Osteoblast (primary cell): Measurements from ENCODE around the gene SMARCA2. TPM values are rescaled to one million over a fixed set of nuclear protein-coding genes. Genes with fewer than 3 reads are reported as not detected.

ENCODE experiments used
- DNase-seq: peaks from one replicate; pipeline ENCODE4 v3.0.0; 2011; ENCODE audit warnings: low spot score, mixed read lengths; ENCODE audit not compliant: insufficient read length; ENCODE audit errors: missing footprints
- H2AFZ ChIP-seq: 2 replicates; pipeline ENCODE4 v1.6.0; 2011; ENCODE audit warnings: mild to moderate bottlenecking, low read length
- H3K27ac ChIP-seq: 2 replicates; pipeline ENCODE4 v1.5.1; 2011; ENCODE audit warnings: mild to moderate bottlenecking, low read depth, low read length, moderate library complexity
- H3K27me3 ChIP-seq: 2 replicates; pipeline ENCODE4 v1.6.0; 2012; ENCODE audit warnings: mild to moderate bottlenecking, control low read depth, inconsistent platforms, low read length, moderate library complexity; ENCODE audit not compliant: insufficient read depth
- H3K36me3 ChIP-seq: 2 replicates; pipeline ENCODE4 v1.5.1; 2011; ENCODE audit warnings: mild to moderate bottlenecking, low read length, control low read depth, moderate library complexity; ENCODE audit not compliant: insufficient read depth
- H3K4me1 ChIP-seq: 2 replicates; pipeline ENCODE4 v1.5.1; 2011; ENCODE audit warnings: mild to moderate bottlenecking, low read length, control low read depth, moderate library complexity; ENCODE audit not compliant: insufficient read depth
- H3K4me2 ChIP-seq: 2 replicates; pipeline ENCODE4 v1.6.0; 2011; ENCODE audit warnings: mild to moderate bottlenecking, low read length; ENCODE audit not compliant: insufficient read depth
- H3K4me3 ChIP-seq: fragments of 200-600 bp; sonication (generic); 3 replicates; pipeline ENCODE4 v1.5.1; 2012; ENCODE audit warnings: mild to moderate bottlenecking, low read length, inconsistent platforms; ENCODE audit not compliant: insufficient read depth
- H3K79me2 ChIP-seq: 2 replicates; pipeline ENCODE4 v1.6.0; 2012; ENCODE audit warnings: mild to moderate bottlenecking, low read length, control low read depth, inconsistent platforms; ENCODE audit not compliant: insufficient read depth
- H3K9me3 ChIP-seq: 2 replicates; pipeline ENCODE4 v1.5.1; 2011; ENCODE audit warnings: low read depth, low read length, control low read depth
- H4K20me1 ChIP-seq: 2 replicates; pipeline ENCODE4 v1.6.0; 2012; ENCODE audit warnings: mild to moderate bottlenecking, low read length, control low read depth; ENCODE audit not compliant: insufficient read depth
- total RNA-seq: library from RNA; depleted of rRNA; stranded (reverse); fragments of >200 nt; gene quantifications from 2 replicates; pipeline ENCODE4 v1.2.3, GENCODE V29; 2012
- TF ChIP-seq, protein P1 (sequence below): IDR thresholded peaks from 2 replicates; pipeline ENCODE4 v1.5.1; 2011; ENCODE audit warnings: mild to moderate bottlenecking, low read depth, low read length, moderate library complexity; ENCODE audit errors: extremely low read depth

The SMARCA2 gene
- total RNA-seq, 1 donor = 101 TPM

DNA sequence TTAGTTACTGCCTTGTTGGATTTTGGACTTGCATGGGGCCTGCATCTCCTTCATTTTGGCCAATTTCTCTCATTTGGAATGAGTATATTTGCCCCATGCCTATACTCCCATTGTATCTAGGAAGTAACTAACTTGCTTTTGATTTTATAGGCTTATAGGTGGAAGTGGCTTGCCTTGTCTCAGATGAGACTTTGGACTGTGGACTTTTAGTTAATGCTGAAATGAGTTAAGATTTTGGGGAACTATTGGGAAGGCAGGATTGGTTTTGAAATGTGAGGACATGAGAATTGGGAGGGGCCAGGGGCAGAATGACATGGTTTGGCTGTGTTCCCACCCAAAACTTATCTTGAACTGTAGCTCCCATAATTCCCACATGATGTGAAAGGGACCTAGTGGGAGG lies 42.5 kb upstream of the SMARCA2 start:
- H3K36me3 ChIP-seq = no peaks in the 10 kb centered on the region
- no peak overlapping the region for H3K27ac ChIP-seq
- no peak overlapping the region for H3K4me3 ChIP-seq
- no peaks in the 10 kb centered on the region for H3K27me3 ChIP-seq
- H3K4me2 ChIP-seq = no peak overlapping the region
- no peaks in the 10 kb centered on the region for H3K79me2 ChIP-seq
- no peaks in the 10 kb centered on the region for H3K4me1 ChIP-seq
- H2AFZ ChIP-seq = no peak overlapping the region
- no peaks in the 10 kb centered on the region for H4K20me1 ChIP-seq
- H3K9me3 ChIP-seq = no peaks in the 10 kb centered on the region
- TF ChIP-seq, protein P1, sequence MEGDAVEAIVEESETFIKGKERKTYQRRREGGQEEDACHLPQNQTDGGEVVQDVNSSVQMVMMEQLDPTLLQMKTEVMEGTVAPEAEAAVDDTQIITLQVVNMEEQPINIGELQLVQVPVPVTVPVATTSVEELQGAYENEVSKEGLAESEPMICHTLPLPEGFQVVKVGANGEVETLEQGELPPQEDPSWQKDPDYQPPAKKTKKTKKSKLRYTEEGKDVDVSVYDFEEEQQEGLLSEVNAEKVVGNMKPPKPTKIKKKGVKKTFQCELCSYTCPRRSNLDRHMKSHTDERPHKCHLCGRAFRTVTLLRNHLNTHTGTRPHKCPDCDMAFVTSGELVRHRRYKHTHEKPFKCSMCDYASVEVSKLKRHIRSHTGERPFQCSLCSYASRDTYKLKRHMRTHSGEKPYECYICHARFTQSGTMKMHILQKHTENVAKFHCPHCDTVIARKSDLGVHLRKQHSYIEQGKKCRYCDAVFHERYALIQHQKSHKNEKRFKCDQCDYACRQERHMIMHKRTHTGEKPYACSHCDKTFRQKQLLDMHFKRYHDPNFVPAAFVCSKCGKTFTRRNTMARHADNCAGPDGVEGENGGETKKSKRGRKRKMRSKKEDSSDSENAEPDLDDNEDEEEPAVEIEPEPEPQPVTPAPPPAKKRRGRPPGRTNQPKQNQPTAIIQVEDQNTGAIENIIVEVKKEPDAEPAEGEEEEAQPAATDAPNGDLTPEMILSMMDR = no peak
- no peak for DNase-seq

DNA sequence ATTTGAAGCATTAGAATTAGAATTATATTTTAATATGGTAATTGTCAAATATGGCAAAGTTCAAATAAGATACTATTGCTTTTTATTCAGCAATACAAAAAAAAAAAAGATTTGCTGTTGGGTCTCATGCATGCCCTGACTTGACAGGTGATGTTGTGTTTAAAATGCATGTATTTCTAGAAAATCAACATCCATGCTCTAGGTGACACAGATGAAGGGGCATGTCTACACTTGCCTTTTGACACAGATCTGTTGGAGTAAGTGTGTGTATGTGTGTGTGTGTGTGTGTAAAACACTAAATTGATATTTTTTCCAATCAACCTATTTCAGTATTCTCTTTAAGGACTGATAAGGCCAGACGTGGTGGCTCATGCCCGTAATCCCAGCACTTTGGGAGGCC lies 38.1 kb upstream of the SMARCA2 start:
- Histone ChIP-seq H3K79me2 (no peaks in the 10 kb centered on the region), H3K27ac (no peak overlapping the region), H3K4me1 (peaks cover 17% of the 10 kb centered on the region), H3K27me3 (no peaks in the 10 kb centered on the region), H4K20me1 (no peaks in the 10 kb centered on the region), H2AFZ (no peak overlapping the region), H3K36me3 (no peaks in the 10 kb centered on the region), H3K9me3 (no peaks in the 10 kb centered on the region), H3K4me3 (no peak overlapping the region), H3K4me2 (no peak overlapping the region)
- TF ChIP-seq, protein P1 = no peak
- DNase-seq = no peak

DNA sequence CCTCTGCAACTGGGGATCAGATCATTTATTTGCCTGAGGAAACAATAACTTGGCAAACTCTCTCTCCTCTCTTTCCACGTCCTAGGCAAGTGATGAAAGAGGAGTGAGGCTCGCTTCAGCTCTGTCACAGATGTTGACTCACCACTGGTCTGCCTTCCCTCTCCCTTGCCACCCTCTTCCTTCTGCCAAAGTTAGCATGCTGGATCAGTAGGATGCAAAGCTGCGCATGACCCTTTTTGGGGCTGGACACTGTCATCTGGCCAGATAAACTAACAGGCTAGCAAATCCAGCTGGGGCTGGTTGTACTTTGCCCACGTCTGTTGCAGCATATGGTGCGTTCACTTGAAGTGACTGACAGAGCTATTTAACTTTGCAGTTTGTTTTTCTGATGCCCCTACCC lies 36.2 kb upstream of the SMARCA2 start:
- Histone ChIP-seq H4K20me1 (no peaks in the 10 kb centered on the region), H3K36me3 (no peaks in the 10 kb centered on the region), H3K4me1 (peaks cover 17% of the 10 kb centered on the region), H2AFZ (no peak overlapping the region), H3K4me2 (peak overlapping the region; percentile 55), H3K9me3 (no peaks in the 10 kb centered on the region), H3K4me3 (no peak overlapping the region), H3K27me3 (no peaks in the 10 kb centered on the region), H3K79me2 (no peaks in the 10 kb centered on the region), H3K27ac (no peak overlapping the region)
- DNase-seq = no peak
- TF ChIP-seq, protein P1 = no peak

DNA sequence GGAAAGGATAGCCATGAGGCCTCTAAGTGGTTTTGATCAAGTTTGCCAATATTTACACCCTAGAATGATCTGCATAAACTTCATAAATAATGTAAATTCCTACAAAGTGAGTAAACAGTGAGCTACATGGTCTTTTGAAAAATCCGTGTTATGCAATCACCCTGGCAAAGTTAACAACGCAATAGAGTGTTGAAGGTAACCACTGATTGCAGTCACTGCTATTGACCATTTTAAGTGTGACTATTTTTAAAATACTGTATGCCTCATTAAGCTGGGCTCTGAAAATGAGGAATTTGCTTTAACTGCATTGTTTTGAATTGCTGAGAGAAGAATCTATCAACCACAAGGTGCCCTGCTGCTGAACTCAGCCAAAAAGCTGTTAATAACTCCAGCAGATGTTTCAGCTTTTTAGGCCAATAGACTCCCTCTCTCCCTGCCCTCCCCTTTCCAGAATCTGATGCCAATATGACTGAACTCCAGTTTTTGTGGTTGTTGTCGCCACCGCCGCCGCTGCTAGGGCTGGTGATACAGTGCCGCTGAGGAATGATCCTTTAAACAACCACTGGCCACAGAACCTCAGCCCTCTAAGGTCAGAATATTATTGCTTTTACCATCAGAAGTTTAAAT lies 35.3 kb upstream of the SMARCA2 start:
- no peaks in the 10 kb centered on the region for H3K27me3 ChIP-seq
- peak overlapping the region; percentile 55 for H3K4me2 ChIP-seq
- TF ChIP-seq, protein P1 = no peak
- no peak overlapping the region for H2AFZ ChIP-seq
- peaks cover 17% of the 10 kb centered on the region for H3K4me1 ChIP-seq
- H3K4me3 ChIP-seq = no peak overlapping the region
- H3K27ac ChIP-seq = peak overlapping the region; percentile 44
- no peaks in the 10 kb centered on the region for H3K79me2 ChIP-seq
- DNase-seq = no peak
- no peaks in the 10 kb centered on the region for H4K20me1 ChIP-seq
- H3K36me3 ChIP-seq = no peaks in the 10 kb centered on the region
- no peaks in the 10 kb centered on the region for H3K9me3 ChIP-seq
